Stimulated activated CD4-positive, alpha-beta T cell treated with anti-CD3 and anti-CD28 coated beads, Interleukin-15, amount 100 ng/mL, for 48 hours (primary cell): ENCODE measurements around the gene TSC22D2.
"Not testable (repeated sequence)": the region's sequence is repeated elsewhere in the genome, so short reads cannot be mapped to it uniquely, and the experiment has no call there.

Source experiments
- DNase-seq, 2 donors: peaks; one replicate each; pipeline ENCODE4 v3.0.0-alpha.2; 2020; ENCODE audit warnings: low read depth in 2 of 2

TSC22D2 gene

DNA sequence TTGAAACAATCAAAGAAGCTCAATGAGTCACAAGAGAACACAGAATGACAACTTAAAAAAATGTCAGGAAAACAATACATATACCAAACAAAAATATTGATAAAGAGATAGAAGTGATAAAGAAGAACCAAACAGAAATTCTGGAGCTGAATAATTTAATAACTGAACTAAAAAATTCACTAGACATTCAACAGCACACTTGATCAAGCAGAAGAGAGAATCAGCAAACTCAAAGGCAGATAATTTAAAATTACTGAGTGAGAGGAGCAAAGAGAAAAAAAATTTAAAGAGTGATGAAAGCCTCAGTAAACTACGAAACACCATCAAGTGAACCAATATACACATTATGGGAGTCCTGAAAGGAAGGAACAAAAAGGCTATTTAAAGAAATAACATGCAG is 76.3 kb downstream of the TSC22D2 start:
- no peak for DNase-seq

DNA sequence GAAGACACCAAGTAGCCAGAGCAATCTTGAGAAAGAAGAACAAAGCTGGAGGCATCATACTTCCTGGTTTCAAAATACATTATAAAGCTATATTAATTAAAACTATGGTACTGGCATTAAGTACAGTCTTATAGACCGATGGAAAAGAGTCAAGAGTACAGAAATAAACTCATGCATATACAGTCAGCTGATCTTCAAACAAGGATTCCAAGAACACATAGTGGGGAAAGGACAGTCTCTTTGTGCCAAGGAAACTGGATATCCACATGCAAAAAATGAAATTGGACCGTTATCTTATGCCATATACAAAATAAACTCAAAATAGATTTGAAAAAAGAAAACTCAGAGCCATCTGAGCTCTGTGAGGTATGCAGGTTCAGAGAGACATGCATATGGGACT is 80.8 kb downstream of the TSC22D2 start:
- no peak for DNase-seq

DNA sequence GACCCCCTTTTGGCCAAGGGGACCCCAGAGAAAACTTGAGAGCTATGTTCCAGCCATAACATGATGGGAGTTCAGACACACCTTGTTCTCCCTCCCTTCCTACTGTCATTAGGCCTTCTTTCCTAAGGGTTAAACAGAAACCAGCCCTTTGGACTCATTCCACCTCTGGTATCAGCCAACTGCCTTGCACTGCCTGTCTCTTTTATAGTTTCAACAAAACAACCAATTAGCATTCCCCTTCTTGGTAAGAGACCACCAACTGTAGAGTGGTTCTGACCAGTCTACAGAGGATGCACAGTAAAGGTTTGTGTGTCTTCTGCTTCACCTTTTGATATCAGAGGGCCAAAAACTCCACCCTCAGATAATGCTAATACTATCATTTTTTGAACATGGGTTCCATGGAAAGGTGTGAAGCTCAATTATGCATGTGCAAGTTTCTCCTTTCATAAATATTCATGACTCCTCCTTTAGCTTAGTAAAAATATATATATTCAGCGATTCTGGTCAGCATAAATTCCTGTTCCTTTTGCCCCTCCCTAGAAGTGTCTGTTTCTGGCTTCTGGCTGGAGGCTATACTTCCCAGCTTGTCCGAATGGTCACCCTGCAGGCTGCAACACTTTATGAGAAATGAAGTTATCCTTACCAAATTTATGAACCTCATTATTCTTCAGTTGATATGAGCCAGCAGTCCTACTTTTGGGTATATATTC is 82.3 kb downstream of the TSC22D2 start:
- DNase-seq, result no peak

DNA sequence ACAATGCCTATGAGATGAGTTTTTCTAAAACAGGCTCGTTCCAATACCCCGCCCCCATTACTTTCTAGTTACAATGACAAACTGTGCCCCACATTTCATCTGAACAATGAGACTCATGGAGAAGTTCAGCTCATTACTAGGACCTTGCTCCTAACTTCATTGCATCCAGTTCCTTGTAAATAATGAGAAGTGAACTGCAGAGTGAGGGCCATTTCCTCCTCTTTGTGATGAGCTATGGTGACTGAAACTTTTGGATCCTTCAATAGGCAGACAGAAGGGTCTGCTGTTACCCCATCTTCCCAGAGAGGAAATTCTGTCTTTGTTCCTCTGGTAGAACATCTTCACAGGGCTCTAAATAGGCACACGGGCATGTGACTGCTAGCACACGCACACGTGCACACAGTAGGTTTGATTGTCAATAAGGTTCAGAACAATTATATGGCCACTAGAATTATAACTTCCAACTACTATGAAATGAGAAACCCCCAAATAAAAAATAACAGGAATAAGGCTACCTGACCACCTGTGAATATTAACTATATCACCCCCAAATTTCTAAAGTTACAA is 86.4 kb downstream of the TSC22D2 start:
- no peak for DNase-seq

DNA sequence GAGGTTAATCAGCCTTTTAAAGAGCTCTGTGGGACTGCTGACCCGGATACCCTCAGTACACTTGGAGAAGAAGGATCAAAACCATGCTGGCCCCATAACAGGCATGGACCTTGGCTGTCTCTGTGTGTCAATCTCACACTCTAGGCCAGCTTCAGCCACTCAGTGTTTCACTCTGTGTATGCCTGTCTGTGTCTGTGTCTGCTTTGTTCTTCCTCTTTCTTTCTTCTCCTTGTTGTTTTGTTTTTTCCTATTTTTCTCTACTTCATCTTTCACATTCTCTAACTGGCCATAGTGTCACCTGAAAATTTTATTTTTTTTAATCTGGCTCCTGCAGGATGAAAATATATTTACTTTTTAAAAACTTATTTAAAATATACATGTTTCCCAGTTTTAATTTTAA is 87.1 kb downstream of the TSC22D2 start:
- no peak for DNase-seq

DNA sequence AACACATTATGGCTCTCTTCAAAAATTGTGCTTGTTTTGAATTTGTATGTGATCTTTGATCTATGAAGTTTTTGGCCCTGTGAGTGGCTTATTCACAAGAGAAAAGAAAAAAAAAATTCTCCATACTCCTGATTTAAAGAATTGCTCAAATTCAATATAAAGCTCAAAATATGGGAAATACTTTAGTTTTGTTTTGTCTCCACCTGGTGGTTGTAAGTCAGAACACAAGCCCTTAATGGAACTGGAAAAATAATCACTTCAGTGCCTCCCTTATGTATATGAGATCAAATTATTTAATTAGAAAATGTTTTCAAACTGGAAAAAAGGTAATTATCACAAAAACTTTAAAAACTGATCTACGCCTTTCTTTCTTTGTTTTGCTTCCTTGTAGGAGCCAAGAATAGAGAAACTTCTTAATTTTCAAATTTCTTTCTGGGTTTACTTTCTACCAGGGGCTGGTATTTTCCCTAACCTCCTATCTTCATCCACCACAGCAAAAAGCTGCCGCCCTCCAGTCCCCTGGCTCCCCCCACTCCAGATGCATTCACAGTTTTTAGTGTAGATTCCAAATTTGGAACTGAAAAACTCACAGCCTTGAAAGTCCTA is 87.6 kb downstream of the TSC22D2 start:
- no peak for DNase-seq

DNA sequence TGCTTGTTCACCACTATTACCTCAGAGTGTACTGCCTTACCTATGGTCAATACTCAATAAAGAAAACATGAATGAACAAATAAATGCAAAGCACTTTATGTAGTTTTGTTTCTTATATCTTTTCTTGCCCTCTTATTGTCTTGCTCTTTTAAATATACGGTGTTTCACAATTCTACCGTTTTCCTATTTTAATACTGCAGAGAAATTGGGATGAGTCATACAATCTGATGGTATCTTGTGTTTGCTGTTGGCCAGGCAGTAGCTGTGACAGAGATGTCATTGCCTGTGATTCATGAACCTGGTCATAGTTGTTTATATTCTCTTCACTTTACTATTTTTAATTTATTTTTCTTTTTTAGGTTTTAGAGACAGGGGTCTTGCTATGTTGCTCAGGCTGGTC is 89.9 kb downstream of the TSC22D2 start:
- DNase-seq, result no peak

DNA sequence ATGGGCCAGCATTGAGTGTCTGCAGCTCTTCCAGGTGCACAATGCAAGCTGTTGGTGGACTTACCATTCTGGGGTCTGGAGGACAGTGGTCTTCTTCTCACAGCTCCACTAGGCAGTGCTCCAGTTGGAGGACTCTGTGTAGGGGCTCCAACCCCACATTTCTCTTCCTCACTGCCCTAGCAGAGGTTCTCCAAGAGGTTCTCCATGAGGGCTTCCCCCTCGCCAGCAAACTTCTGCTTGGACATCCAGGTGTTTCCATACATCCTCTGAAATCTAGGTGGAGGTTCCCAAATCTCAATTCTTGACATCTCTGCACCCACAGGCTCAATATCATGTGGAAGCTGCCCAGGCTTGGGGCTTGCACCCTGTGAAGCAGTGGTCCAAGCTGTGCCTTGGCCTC is 92.9 kb downstream of the TSC22D2 start:
- not testable (repeated sequence) for DNase-seq

DNA sequence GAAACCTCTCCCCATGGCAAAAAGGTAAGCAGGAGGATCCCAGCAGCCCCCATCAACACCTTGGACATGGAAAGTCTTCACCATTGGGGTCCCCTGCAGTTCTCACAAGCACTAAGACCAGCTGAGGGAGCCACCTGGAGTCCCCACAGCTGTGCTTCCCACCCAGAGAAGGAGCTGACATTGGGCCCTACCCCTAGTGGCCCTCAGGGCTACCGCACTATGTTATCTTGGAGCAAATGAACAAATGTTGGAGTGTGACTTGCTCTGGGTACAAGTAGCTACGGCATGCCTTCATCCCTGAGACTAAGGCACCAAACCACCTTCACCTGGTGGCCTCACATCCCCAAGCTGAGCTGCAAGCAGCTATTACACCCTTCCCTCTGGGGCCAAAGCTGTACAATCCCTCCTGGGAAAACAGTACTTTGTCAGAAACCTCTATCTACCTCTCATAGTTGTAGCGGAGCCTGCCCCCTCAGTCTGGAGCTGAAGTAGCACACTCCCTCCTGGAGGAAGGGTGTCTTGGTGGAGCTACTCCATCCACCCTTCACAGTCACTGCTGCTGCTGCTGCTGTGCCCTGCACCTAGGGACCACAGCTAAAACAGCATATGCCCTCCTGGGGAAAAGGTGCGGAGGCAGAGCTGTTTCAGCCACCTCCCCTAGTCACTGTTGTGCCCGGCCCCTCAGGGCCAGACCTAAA is 95.5 kb downstream of the TSC22D2 start:
- no peak for DNase-seq

DNA sequence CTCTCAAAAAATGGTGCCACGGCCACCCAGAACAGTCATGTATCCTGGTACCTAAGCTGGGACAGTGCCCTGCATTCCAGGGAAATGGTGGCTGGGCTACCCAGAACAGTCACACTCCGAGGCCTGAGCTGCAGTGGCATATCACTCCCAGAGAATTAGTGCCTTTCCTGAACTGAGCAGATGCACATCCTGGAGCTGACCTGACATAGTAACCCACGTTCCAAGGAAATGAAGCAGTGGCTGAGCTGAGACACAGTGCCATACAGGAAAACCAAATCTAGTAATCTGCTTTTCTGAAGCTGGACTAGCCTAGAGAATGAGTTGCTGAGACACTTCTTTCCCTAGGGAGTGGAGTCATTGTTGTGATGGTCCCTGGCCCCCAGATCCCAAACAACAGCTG is 96.4 kb downstream of the TSC22D2 start:
- no peak for DNase-seq

DNA sequence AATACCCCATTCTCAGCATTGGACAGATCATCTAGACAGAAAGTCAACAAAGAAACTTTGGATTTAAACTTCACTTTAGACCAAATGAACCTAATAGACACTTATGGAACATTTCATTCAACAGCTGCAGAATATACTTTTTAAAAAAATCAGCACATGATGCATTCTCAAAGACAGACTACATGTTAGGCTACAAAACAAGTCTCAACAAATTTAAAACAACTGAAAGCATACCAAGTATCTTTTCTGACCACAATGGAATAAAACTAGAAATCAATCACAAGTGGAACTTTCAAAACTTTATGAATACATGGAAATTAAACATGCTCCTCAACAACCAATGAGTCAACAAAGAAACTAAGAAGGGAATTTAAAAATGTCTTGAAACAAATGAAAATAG is 100.3 kb downstream of the TSC22D2 start:
- DNase-seq, result no peak

DNA sequence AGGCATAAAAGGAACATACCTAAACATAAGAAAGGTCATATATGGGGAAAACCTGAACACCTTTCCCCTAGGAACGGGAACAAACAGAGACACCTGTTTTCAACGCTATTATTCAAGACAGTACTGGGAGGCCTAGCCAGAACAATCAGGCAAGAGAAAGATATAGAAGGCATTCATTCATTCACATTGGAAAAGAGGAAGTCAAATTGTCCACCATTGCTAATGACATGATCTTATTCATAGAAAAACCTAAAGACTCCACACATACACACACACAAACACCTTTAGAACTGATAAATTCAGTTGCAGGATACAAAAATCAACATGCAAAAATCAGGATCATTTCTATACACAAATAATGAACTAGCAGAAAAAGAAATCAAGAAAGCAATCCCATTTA is 101.7 kb downstream of the TSC22D2 start:
- no peak for DNase-seq

DNA sequence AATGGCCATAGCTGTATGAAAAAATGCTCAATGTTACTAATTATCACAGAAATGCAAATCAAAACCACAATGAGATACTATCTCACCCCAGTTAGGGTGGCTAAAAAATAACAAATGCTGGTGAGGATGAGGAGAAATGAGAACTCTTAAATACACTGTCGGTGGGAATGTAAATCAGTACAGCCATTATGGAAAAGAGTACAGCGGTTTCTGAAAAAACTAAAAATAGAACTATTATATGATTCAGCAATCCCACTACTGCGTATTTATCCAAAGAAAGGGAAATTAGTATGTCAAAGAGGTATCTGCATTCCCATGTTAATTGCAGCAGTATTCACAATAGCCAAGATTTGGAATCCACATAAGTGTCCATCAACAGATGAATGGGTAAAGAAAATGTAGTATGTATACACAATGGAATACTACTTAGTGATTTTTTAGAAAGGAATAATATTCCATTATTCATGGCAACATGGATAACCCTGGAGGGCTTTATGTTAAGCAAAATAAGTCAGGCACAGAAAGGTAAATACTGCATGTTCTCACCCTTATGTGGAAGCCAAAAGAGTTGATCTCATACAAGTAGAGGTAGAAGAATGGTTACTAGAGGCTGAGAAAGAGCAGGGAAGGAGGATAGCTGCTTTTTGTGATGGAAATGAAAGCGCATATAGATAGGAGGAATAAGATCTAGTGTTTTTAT is 103.2 kb downstream of the TSC22D2 start:
- DNase-seq, result no peak

DNA sequence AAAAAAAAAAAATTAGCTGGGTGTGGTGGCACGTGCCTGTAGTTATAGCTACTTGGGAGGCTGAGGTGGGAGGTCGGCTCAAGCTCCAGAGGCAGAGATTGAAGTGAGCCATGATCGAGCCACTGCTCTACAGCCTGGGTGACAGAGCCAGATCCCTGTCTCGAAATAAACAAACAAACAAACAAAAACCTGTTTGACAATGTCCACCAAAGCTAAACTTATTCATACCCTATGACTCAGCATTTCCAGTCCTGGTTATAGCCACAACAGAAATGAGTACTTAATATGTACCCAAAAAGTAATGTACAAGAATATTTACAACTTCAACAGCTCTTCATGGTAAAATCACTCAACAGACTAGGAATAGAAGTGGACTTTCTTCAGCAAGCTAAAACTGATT is 107.1 kb downstream of the TSC22D2 start:
- DNase-seq, result no peak
